Measurements from ENCODE around the gene ZNF568. TPM values are rescaled to one million over a fixed set of nuclear protein-coding genes. Genes with fewer than 3 reads are reported as not detected.

The ZNF568 gene
- total RNA-seq: 14.9 and 16.0 TPM in 2 replicates

GRCh38 chr19:36915992-36916830 is at the start of gene ZNF568, which contains the start of gene ZNF829:
ZNF568 (plus strand) TSS chr19:36916332; CDS start chr19:36922771, 6,439 bp downstream.
ZNF829 (minus strand) TSS chr19:36916291; CDS start chr19:36915167, 1,124 bp downstream.

Other genes with a start within 250 kb of the ZNF568 start
- gene ZNF461, start 249.5 kb upstream of the ZNF568 start, total RNA-seq: 10.9 and 12.9 TPM in 2 replicates
- 4.0 and 4.4 TPM in 2 replicates for gene ZNF567, start 228.7 kb upstream of the ZNF568 start, total RNA-seq
- gene ZNF850, start 143.5 kb upstream of the ZNF568 start, total RNA-seq: 1.5 and 2.1 TPM in 2 replicates
- 8.2 and 9.3 TPM in 2 replicates for gene ZNF790, start 77.9 kb upstream of the ZNF568 start, total RNA-seq
- 1.8 and 2.2 TPM in 2 replicates for gene ZNF345, start 65.5 kb upstream of the ZNF568 start, total RNA-seq
- gene ZNF829, start within 50 bp of the ZNF568 start, total RNA-seq: 2.7 and 3.4 TPM in 2 replicates
- gene ZNF420, start 162.1 kb downstream of the ZNF568 start, total RNA-seq: 6.2 and 7.7 TPM in 2 replicates

All from aortic smooth muscle cell (primary cell).